Liver (tissue), 9 donors: Measurements from ENCODE around the gene MEGF11. TPM values are rescaled to one million over a fixed set of nuclear protein-coding genes. Genes with fewer than 3 reads are reported as not detected.

Experiments used
- DNase-seq: peaks from one replicate; pipeline ENCODE4 v3.0.0-alpha.2; 2017; ENCODE audit warnings: low spot score
- H3K27ac ChIP-seq, 2 donors: one replicate each; pipeline ENCODE4 v1.7.0; 2013; ENCODE audit warnings: inconsistent platforms in 2 of 2, low read length in 2 of 2, control low read depth in 1 of 2, low read depth in 1 of 2, mild to moderate bottlenecking in 1 of 2
- H3K27me3 ChIP-seq, 4 donors: one replicate each; pipeline versions ENCODE4 v1.6.1 to v1.7.0; 2013; ENCODE audit warnings: low read length in 3 of 4, inconsistent platforms in 1 of 4, mild to moderate bottlenecking in 1 of 4, moderate library complexity in 1 of 4; ENCODE audit not compliant: control insufficient read depth in 4 of 4, insufficient read depth in 4 of 4
- H3K36me3 ChIP-seq, 4 donors: one replicate each; pipeline versions ENCODE4 v1.6.1 to v1.7.0; 2013; ENCODE audit warnings: low read length in 3 of 4, mild to moderate bottlenecking in 3 of 4, low read depth in 1 of 4, moderate library complexity in 1 of 4; ENCODE audit not compliant: control insufficient read depth in 4 of 4, insufficient read depth in 3 of 4
- H3K4me1 ChIP-seq, 4 donors: one replicate each; pipeline versions ENCODE4 v1.6.1 to v1.7.0; 2013; ENCODE audit warnings: low read length in 3 of 4, mild to moderate bottlenecking in 3 of 4, moderate library complexity in 1 of 4; ENCODE audit not compliant: control insufficient read depth in 4 of 4, insufficient read depth in 4 of 4
- H3K4me3 ChIP-seq, 3 donors: one replicate each; pipeline versions ENCODE4 v1.6.1 to v1.7.0; 2013; ENCODE audit warnings: low read length in 3 of 3, control low read depth in 1 of 3, low read depth in 1 of 3, mild to moderate bottlenecking in 1 of 3
- H3K9ac ChIP-seq, 2 donors: one replicate each; pipeline ENCODE4 v1.7.0; 2013; ENCODE audit warnings: low read length in 2 of 2, mild to moderate bottlenecking in 2 of 2, moderate library complexity in 2 of 2, control low read depth in 1 of 2, low read depth in 1 of 2
- H3K9me3 ChIP-seq, 4 donors: one replicate each; pipeline versions ENCODE4 v1.6.1 to v1.7.0; 2013; ENCODE audit warnings: low read length in 3 of 4; ENCODE audit not compliant: control insufficient read depth in 4 of 4
- ATF3 ChIP-seq: IDR thresholded peaks from 2 replicates; pipeline ENCODE4 v1.6.1; 2016; ENCODE audit warnings: antibody characterized with exemption
- CTCF ChIP-seq: fragments of 150-350 bp; IDR thresholded peaks from 2 replicates; pipeline ENCODE4 v1.5.1; 2017; ENCODE audit warnings: improper control_type of control experiment, low read depth, low read length; ENCODE audit not compliant: missing input control
- EGR1 ChIP-seq, 2 donors: IDR thresholded peaks; 2 replicates each; pipeline ENCODE4 v1.6.1; 2016 to 2018; ENCODE audit warnings: antibody characterized with exemption in 2 of 2, low read depth in 2 of 2
- FOXA1 ChIP-seq: IDR thresholded peaks from 2 replicates; pipeline ENCODE4 v1.6.1; 2016; ENCODE audit warnings: antibody characterized with exemption
- FOXA2 ChIP-seq: IDR thresholded peaks from 2 replicates; pipeline ENCODE4 v1.6.1; 2016; ENCODE audit warnings: antibody characterized with exemption
- GABPA ChIP-seq, 2 donors: IDR thresholded peaks in 1 of 2; conservative IDR thresholded peaks in 1 of 2; 2 replicates each; pipeline ENCODE4 v1.6.1; 2016; ENCODE audit warnings: antibody characterized with exemption in 2 of 2, mild to moderate bottlenecking in 1 of 2, moderate library complexity in 1 of 2
- HNF4A ChIP-seq, 2 donors: conservative IDR thresholded peaks; 2 replicates each; pipeline ENCODE4 v1.6.1; 2016; ENCODE audit warnings: antibody characterized with exemption in 2 of 2, mild to moderate bottlenecking in 2 of 2
- HNF4G ChIP-seq: IDR thresholded peaks from 2 replicates; pipeline ENCODE4 v1.6.1; 2016; ENCODE audit warnings: antibody characterized with exemption
- JUND ChIP-seq, 2 donors: IDR thresholded peaks; 2 replicates each; pipeline ENCODE4 v1.6.1; 2016; ENCODE audit warnings: antibody characterized with exemption in 2 of 2
- NR2F2 ChIP-seq: IDR thresholded peaks from 2 replicates; pipeline ENCODE4 v1.6.1; 2016; ENCODE audit warnings: antibody characterized with exemption
- RAD21 ChIP-seq, 2 donors: IDR thresholded peaks; 2 replicates each; pipeline ENCODE4 v1.6.1; 2016; ENCODE audit warnings: antibody characterized with exemption in 2 of 2, mild to moderate bottlenecking in 2 of 2
- RXRA ChIP-seq, 2 donors: IDR thresholded peaks; 2 replicates each; pipeline ENCODE4 v1.6.1; 2017 to 2018; ENCODE audit warnings: antibody characterized with exemption in 2 of 2, mild to moderate bottlenecking in 1 of 2
- SP1 ChIP-seq: IDR thresholded peaks from 2 replicates; pipeline ENCODE4 v1.6.1; 2018; ENCODE audit warnings: antibody characterized with exemption, mild to moderate bottlenecking
- TAF1 ChIP-seq: conservative IDR thresholded peaks from 2 replicates; pipeline ENCODE4 v1.6.1; 2016; ENCODE audit warnings: antibody characterized with exemption, mild to moderate bottlenecking
- YY1 ChIP-seq: IDR thresholded peaks from 2 replicates; pipeline ENCODE4 v1.6.1; 2016; ENCODE audit warnings: antibody characterized with exemption, mild to moderate bottlenecking
- WGBS: extraction: QIAGEN DNeasy Blood & Tissue Kit; methylation state at CpG from one replicate; pipeline ENCODE4 v1.1.7; 2013; 5-methylcytosine and 5-hydroxymethylcytosine counted together
- polyA plus RNA-seq, 2 donors: library from polyadenylated mRNA; stranded (reverse) in 1 of 2; unstranded in 1 of 2; fragments of 200-250 nt in 1 of 2; fragments of >200 nt in 1 of 2; fragmentation: Nextera tagmentation in 1 of 2; extraction: Ambion mirVana in 1 of 2; gene quantifications; one replicate each; pipeline versions ENCODE4 v1.2.1 to v1.2.3, GENCODE V29; 2013 to 2015
- total RNA-seq, 2 donors: library from RNA; depleted of rRNA; stranded (reverse); fragments of >200 nt; gene quantifications; one replicate each; pipeline ENCODE4 v1.2.3, GENCODE V29; 2014
- TF ChIP-seq, protein P1 (sequence below): IDR thresholded peaks from 2 replicates; pipeline ENCODE4 v1.6.1; 2016; ENCODE audit warnings: antibody characterized with exemption, mild to moderate bottlenecking
- TF ChIP-seq, protein P2 (sequence below): IDR thresholded peaks from 2 replicates; pipeline ENCODE4 v1.6.1; 2016; ENCODE audit warnings: antibody characterized with exemption
- TF ChIP-seq, protein P3 (sequence below): IDR thresholded peaks from 2 replicates; pipeline ENCODE4 v1.6.1; 2016; ENCODE audit warnings: antibody characterized with exemption
- donor health status: healthy.
- donor health status: healthy.
- donor health status: healthy.
- donor health status: healthy.
- donor health status: healthy.

Gene MEGF11
- total and polyA plus RNA-seq, 4 donors = under 0.01 to 0.51 (median 0.03) TPM; not detected in 1

GRCh38 chr15:66101715-66102395 lies 151.7 kb downstream of the MEGF11 start:
- Histone ChIP-seq H3K27ac (no peak overlapping the region), H3K4me1 (no peaks in the 10 kb centered on the region), H3K4me3 (no peak overlapping the region), H3K9ac (no peak overlapping the region), H3K27me3 (no peaks in the 10 kb centered on the region), H3K9me3 (no peaks in the 10 kb centered on the region), H3K36me3 (no peaks in the 10 kb centered on the region)
- TF ChIP-seq ATF3 = no peak
- no peak for TF ChIP-seq CTCF
- TF ChIP-seq TAF1 = no peak
- TF ChIP-seq, protein P1, sequence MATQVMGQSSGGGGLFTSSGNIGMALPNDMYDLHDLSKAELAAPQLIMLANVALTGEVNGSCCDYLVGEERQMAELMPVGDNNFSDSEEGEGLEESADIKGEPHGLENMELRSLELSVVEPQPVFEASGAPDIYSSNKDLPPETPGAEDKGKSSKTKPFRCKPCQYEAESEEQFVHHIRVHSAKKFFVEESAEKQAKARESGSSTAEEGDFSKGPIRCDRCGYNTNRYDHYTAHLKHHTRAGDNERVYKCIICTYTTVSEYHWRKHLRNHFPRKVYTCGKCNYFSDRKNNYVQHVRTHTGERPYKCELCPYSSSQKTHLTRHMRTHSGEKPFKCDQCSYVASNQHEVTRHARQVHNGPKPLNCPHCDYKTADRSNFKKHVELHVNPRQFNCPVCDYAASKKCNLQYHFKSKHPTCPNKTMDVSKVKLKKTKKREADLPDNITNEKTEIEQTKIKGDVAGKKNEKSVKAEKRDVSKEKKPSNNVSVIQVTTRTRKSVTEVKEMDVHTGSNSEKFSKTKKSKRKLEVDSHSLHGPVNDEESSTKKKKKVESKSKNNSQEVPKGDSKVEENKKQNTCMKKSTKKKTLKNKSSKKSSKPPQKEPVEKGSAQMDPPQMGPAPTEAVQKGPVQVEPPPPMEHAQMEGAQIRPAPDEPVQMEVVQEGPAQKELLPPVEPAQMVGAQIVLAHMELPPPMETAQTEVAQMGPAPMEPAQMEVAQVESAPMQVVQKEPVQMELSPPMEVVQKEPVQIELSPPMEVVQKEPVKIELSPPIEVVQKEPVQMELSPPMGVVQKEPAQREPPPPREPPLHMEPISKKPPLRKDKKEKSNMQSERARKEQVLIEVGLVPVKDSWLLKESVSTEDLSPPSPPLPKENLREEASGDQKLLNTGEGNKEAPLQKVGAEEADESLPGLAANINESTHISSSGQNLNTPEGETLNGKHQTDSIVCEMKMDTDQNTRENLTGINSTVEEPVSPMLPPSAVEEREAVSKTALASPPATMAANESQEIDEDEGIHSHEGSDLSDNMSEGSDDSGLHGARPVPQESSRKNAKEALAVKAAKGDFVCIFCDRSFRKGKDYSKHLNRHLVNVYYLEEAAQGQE = no peak
- TF ChIP-seq SP1 = no peak
- no peak for TF ChIP-seq FOXA1
- no peak for TF ChIP-seq HNF4G
- no peak for TF ChIP-seq YY1
- TF ChIP-seq NR2F2 = no peak
- TF ChIP-seq HNF4A (conservative IDR thresholded peaks at IDR 0.05) = no peak
- DNase-seq = no peak
- WGBS = 80% methylated on average over 10 of the region's 10 CpGs

DNA sequence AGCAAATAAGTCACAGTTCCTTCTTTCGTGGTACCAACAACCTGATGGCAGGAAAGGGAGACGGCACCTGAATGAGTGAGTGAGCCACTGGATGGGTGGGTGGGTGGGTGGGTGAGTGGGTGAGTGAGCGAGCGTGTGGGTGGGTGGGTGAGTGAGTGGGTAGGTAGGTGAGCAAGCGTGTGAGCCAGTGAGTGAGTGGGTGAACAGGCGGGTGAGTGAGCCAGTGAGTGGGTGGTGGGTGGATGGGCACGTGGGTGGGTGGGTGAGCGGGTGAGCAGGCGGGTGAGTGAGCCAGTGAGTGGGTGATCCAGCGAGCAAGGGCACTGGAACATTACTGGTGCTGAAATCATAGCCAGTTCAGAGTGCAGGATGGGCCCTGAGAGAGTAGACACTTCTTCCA lies 152.8 kb downstream of the MEGF11 start:
- Histone ChIP-seq H3K36me3 (no peaks in the 10 kb centered on the region), H3K27me3 (no peaks in the 10 kb centered on the region), H3K27ac (no peak overlapping the region), H3K4me1 (no peaks in the 10 kb centered on the region), H3K4me3 (no peak overlapping the region), H3K9ac (no peak overlapping the region), H3K9me3 (no peaks in the 10 kb centered on the region)
- WGBS = 90% methylated on average over 10 of the region's 10 CpGs
- no peak for DNase-seq
- no peak for TF ChIP-seq HNF4A (conservative IDR thresholded peaks at IDR 0.05)
- TF ChIP-seq GABPA (IDR thresholded peaks at IDR 0.05 in 1 of 2, conservative IDR thresholded peaks at IDR 0.05 in 1 of 2) = no peak
- TF ChIP-seq ATF3 = no peak
- TF ChIP-seq JUND (IDR thresholded peaks at IDR 0.05) = no peak
- TF ChIP-seq, protein P2, sequence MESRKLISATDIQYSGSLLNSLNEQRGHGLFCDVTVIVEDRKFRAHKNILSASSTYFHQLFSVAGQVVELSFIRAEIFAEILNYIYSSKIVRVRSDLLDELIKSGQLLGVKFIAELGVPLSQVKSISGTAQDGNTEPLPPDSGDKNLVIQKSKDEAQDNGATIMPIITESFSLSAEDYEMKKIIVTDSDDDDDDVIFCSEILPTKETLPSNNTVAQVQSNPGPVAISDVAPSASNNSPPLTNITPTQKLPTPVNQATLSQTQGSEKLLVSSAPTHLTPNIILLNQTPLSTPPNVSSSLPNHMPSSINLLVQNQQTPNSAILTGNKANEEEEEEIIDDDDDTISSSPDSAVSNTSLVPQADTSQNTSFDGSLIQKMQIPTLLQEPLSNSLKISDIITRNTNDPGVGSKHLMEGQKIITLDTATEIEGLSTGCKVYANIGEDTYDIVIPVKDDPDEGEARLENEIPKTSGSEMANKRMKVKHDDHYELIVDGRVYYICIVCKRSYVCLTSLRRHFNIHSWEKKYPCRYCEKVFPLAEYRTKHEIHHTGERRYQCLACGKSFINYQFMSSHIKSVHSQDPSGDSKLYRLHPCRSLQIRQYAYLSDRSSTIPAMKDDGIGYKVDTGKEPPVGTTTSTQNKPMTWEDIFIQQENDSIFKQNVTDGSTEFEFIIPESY = no peak
- TF ChIP-seq TAF1 = no peak
- no peak for TF ChIP-seq EGR1 (IDR thresholded peaks at IDR 0.05; ENCODE audit: low read depth in 2 of 2)
- TF ChIP-seq NR2F2 = no peak
- no peak for TF ChIP-seq FOXA2
- TF ChIP-seq, protein P3, sequence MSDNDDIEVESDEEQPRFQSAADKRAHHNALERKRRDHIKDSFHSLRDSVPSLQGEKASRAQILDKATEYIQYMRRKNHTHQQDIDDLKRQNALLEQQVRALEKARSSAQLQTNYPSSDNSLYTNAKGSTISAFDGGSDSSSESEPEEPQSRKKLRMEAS = no peak
- no peak for TF ChIP-seq CTCF
- TF ChIP-seq HNF4G = no peak
- TF ChIP-seq RXRA (IDR thresholded peaks at IDR 0.05) = no peak
- no peak for TF ChIP-seq FOXA1
- TF ChIP-seq RAD21 (IDR thresholded peaks at IDR 0.05) = no peak
- TF ChIP-seq SP1 = no peak
